ENCODE measurements around the gene MYO1C.

MYO1C gene

GRCh38 chr17:1482680-1483079 is 9.8 kb downstream of the MYO1C start:
- DNase-seq: no peak

- no peak for DNase-seq
Observed at GRCh38 chr17:1481736-1482135, 10.8 kb downstream of the MYO1C start.

- DNase-seq: no peak
Observed at GRCh38 chr17:1480747-1481465, 11.6 kb downstream of the MYO1C start.

- no peak for DNase-seq
Observed at GRCh38 chr17:1478418-1478817, 14.1 kb downstream of the MYO1C start.

- DNase-seq: no peak
Observed at GRCh38 chr17:1475321-1475854, 17.1 kb downstream of the MYO1C start.

- DNase-seq: no peak
Observed at GRCh38 chr17:1474402-1475189, 17.9 kb downstream of the MYO1C start.

GRCh38 chr17:1473841-1474240 is 18.6 kb downstream of the MYO1C start:
- no peak for DNase-seq

GRCh38 chr17:1473170-1473569 is 19.3 kb downstream of the MYO1C start:
- DNase-seq: no peak

- no peak for DNase-seq
Observed at GRCh38 chr17:1471911-1472821, 20.3 kb downstream of the MYO1C start.

GRCh38 chr17:1471490-1471889 is 21.0 kb downstream of the MYO1C start:
- no peak for DNase-seq

- no peak for DNase-seq
Observed at GRCh38 chr17:1470755-1471462, 21.6 kb downstream of the MYO1C start.

GRCh38 chr17:1470071-1470754 is 22.3 kb downstream of the MYO1C start:
- DNase-seq: no peak

GRCh38 chr17:1469231-1469852 is 23.1 kb downstream of the MYO1C start:
- no peak for DNase-seq

GRCh38 chr17:1467898-1468492 is 24.5 kb downstream of the MYO1C start:
- no peak for DNase-seq

GRCh38 chr17:1467258-1467657 is 25.2 kb downstream of the MYO1C start:
- no peak for DNase-seq

GRCh38 chr17:1464186-1464585 is 28.3 kb downstream of the MYO1C start:
- DNase-seq: no peak

GRCh38 chr17:1462164-1463112 is 30.0 kb downstream of the MYO1C start:
- DNase-seq: no peak

- DNase-seq: no peak
Observed at GRCh38 chr17:1461198-1461944, 31.1 kb downstream of the MYO1C start.

- no peak for DNase-seq
Observed at GRCh38 chr17:1460233-1460632, 32.3 kb downstream of the MYO1C start.

All from NCI-H2227 treated with DMSO at 0.1 percent for 48 hours (cell line).